Measurements from ENCODE around the gene GINS1. TPM values are rescaled to one million over a fixed set of nuclear protein-coding genes. Genes with fewer than 3 reads are reported as not detected.

GINS1 gene
- total RNA-seq, 1 experiment from 2014 or later = 42.5 TPM

DNA sequence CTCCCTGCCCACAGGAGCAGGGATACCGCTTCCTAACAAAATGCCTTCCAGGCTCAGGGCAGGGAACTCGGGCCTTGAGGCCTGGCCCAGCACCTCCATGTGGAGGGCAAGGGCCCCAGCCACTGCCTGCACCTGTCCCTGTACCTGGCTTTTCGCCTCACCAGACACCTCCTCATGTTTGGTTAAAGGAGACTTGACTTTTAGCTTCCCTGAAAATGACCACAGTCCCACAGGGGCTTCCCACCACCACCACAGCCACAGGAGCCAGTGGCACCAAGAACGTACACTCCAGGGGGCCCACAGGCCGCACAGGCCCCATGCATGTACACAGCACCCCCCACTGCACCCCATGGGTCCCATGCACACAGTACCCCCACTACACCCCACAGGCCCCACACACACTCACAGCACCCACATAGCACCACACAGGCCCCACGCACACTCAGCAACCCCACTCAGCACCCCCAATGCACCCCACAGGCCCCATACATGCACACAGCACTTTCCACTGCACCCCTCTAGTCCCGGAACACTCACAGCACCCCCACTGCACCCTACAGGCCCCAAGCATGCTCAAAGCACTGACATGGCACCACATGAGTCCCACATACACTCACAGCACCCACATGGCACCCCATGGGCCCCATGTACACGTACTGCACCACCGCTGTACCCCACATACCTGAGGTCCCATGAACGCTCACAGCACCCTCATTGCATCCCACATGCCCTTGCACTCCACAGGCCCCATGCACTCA, 86.5 kb downstream of the GINS1 start:
- H3K4me3 ChIP-seq = no peak overlapping the region
- no peak overlapping the region for H3K27ac ChIP-seq
- no peaks in the 10 kb centered on the region for H3K9me3 ChIP-seq (replicated peaks)
- peaks cover 9% of the 10 kb centered on the region for H3K36me3 ChIP-seq
- H3K27me3 ChIP-seq (replicated peaks) = no peaks in the 10 kb centered on the region
- DNase-seq (ENCODE audit: low read depth in 1 of 2, low spot score in 2 of 2) = no peak
- H3K4me1 ChIP-seq (replicated peaks) = no peaks in the 10 kb centered on the region

DNA sequence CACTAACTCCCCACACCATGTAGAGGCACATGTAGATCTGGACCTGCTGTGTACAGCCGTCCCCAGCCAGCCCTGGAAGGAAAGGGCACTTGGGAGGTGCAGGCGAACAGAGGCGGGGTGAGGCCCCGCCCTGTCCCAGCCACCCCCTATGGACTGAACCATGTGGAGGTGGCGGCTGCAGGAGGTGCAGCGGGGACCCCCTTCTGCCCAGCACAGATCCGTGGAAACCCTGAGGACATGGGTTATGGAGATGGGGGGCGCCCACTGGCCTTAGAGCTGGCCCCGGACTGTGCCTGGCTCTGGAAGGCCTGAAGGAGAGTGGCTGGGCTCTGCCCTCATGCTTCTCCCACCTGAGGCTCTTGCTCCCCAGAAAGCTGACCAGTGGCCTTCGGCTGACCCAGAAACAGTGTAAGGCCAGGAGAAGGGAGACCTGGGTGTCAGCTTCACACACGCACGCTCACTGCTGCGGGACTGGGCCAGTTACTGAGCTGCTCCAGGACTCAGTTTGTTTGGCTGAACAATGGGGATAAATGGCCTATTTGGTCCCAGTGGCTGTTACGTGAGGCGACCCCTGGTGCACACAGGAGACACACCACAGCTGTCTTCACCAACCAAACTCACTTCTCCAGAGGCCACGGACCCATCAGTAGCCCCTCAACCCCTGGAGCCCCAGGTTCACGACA, 87.2 kb downstream of the GINS1 start:
- no peaks in the 10 kb centered on the region for H3K9me3 ChIP-seq (replicated peaks)
- H3K4me3 ChIP-seq = no peak overlapping the region
- H3K4me1 ChIP-seq (replicated peaks) = no peaks in the 10 kb centered on the region
- H3K27ac ChIP-seq = no peak overlapping the region
- DNase-seq (ENCODE audit: low read depth in 1 of 2, low spot score in 2 of 2) = no peak
- no peaks in the 10 kb centered on the region for H3K27me3 ChIP-seq (replicated peaks)
- H3K36me3 ChIP-seq = peaks cover 3% of the 10 kb centered on the region; the same call in 1 of the 2 replicates

DNA sequence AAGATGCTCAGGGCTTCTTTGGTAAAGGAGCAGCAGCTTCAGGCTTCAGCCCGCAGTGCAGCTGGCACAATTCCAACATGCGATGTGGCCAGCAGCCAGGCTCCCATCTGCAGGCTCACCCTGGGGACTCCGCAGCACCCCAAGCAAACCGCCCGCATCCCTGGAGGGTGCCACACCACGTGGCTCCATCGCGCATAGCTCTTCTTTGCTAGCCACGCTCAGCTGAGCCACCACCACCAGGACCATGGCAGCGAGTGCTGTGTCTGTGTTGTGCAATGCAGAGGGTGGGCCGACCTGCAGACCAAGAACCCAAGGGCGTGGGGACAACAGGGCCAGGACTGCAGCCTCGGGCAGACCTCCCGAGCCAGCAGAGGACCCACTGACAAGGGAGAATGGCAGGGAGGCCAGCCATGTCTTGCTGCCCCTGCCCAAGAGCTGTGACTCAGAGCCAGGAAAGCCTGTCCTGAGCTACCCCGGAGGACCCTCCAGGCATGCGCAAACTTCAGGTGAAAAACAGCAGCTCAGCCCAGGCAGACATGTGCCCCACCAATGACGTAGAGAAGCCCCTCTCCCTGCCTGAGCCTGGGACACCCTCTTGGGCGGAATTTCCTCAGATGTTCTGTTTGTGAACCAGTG, 87.8 kb downstream of the GINS1 start:
- Histone ChIP-seq H3K36me3 (peaks cover 3% of the 10 kb centered on the region; the same call in 1 of the 2 replicates), H3K27me3 (replicated peaks) (no peaks in the 10 kb centered on the region), H3K4me3 (no peak overlapping the region), H3K27ac (no peak overlapping the region), H3K9me3 (replicated peaks) (no peaks in the 10 kb centered on the region), H3K4me1 (replicated peaks) (no peaks in the 10 kb centered on the region)
- DNase-seq (ENCODE audit: low read depth in 1 of 2, low spot score in 2 of 2) = no peak

DNA sequence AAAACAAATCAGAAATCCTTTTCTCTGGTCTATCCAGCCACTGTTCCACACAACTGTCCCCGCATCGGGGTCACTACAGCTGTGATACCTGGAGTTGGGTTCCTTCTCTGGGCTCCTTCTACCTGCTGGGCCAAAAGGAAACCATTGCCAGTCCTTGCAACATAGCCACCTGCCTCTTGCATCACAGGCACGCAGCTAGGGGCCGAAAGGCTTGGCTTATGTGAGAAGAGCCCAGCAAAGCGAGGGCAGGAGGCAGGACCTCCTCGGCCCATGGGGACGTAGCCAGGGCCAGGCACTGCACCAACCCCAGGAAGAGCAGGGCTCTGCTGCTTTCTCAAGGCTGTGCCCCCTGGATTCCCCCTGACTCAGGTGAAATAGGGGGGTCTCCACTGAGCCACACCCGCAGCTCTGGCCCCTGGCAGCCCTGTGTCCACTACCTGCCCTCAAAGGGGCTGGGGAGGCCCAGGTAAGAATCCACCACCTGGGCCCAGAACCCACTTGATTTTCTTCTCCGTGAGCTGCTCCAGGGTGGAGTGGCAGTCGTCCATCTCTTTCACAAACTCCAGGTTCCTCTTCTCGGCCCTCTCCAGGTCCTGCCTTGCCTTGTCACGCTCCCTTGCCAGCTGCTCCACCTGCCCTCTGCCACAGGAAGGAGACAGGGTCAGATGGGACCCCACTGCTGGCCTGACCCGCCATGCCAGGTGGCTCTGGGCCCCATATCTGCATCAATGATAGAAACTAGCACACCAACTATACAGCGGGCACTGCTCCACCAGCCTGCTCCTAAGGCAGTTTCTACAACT, 88.9 kb downstream of the GINS1 start:
- Histone ChIP-seq H3K36me3 (peaks cover 6% of the 10 kb centered on the region; the same call in 1 of the 2 replicates), H3K4me1 (replicated peaks) (no peaks in the 10 kb centered on the region), H3K27me3 (replicated peaks) (no peaks in the 10 kb centered on the region), H3K4me3 (no peak overlapping the region), H3K9me3 (replicated peaks) (no peaks in the 10 kb centered on the region), H3K27ac (no peak overlapping the region)
- DNase-seq (ENCODE audit: low read depth in 1 of 2, low spot score in 2 of 2) = no peak

DNA sequence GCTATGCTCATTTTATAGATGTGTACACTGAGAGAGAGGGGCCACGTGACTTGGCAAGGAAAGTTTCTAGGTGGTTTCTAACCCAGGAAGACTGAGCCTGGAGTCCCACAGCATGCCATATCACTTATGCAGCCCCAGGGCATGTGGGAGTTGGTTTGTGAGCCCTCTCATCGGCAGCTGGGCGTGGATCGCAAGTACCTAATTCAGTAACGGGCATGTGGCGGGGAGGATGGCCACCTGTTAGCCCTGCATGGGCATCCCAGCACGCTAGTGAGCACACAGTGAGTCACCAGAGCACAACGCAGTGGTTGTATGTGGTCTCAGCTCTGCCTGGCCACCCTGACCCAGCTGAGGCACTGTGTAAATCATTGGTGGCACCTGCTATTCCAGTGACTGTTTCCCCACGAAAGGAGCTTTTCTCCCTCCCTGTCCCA, 89.5 kb downstream of the GINS1 start:
- no peaks in the 10 kb centered on the region for H3K27me3 ChIP-seq (replicated peaks)
- H3K4me1 ChIP-seq (replicated peaks) = no peaks in the 10 kb centered on the region
- DNase-seq (ENCODE audit: low read depth in 1 of 2, low spot score in 2 of 2) = no peak
- peaks cover 6% of the 10 kb centered on the region; the same call in 1 of the 2 replicates for H3K36me3 ChIP-seq
- H3K9me3 ChIP-seq (replicated peaks) = no peaks in the 10 kb centered on the region
- H3K27ac ChIP-seq = no peak overlapping the region
- H3K4me3 ChIP-seq = no peak overlapping the region

DNA sequence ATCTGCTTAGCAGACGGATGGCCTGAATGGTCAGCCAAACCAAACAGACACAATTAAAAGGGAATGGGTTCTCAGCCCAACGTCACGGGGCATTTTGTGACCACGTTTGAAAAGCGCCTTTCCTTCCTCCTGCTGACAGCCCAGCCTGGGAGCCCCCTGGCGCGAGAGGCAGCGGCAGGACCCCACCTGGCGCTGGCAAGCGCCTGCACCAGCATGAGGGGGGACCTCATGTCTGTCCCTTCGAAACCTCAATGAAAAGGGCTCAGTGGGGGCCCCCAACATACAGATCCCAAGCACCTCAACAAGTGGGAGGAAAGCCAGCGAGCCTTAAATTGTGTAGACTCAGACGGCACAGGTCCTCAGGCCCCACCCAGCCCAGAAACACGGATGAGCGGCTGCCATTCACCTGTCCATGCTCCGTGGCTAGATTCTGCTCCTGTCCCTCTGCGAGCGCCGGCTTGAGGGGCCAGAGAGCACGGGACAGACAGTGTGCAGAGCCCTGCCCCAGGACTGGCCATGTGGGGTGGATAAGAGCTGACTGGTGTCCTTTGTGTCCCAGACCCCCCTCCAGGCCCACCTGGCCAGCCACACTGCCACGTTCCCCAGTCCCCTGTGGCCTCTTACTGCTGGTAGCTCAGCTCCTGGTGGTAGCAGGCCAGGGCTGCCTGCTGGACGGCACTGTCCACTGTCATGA, 90.3 kb downstream of the GINS1 start:
- no peaks in the 10 kb centered on the region for H3K9me3 ChIP-seq (replicated peaks)
- peaks cover 8% of the 10 kb centered on the region; the same call in 1 of the 2 replicates for H3K36me3 ChIP-seq
- no peak overlapping the region for H3K27ac ChIP-seq
- no peaks in the 10 kb centered on the region for H3K4me1 ChIP-seq (replicated peaks)
- H3K4me3 ChIP-seq = no peak overlapping the region
- no peak for DNase-seq (ENCODE audit: low read depth in 1 of 2, low spot score in 2 of 2)
- no peaks in the 10 kb centered on the region for H3K27me3 ChIP-seq (replicated peaks)

Other genes with a start within 250 kb of the GINS1 start
- gene ENTPD6, start 212.0 kb upstream of the GINS1 start, total RNA-seq (2014; rRNA removed; shearing (Covaris generic)) = 68.0 and 77.0 TPM in 2 replicates
- 175 and 192 TPM in 2 replicates for gene PYGB, start 159.6 kb upstream of the GINS1 start, total RNA-seq (2014; rRNA removed; shearing (Covaris generic))
- 70.9 and 117 TPM in 2 replicates for gene ABHD12, start 16.8 kb upstream of the GINS1 start, total RNA-seq (2014; rRNA removed; shearing (Covaris generic))
- gene NINL, start 177.9 kb downstream of the GINS1 start, total RNA-seq (2014; rRNA removed; shearing (Covaris generic)) = 10.7 and 14.3 TPM in 2 replicates
- gene NANP, start 216.3 kb downstream of the GINS1 start, total RNA-seq (2014; rRNA removed; shearing (Covaris generic)) = 7.6 and 9.8 TPM in 2 replicates